Jurkat, Clone E6-1 (cell line): ENCODE results near the gene MAP2K5.

ENCODE experiments used
- DNase-seq: peaks from one replicate; pipeline ENCODE4 v3.0.0-alpha.2; 2011; ENCODE audit warnings: low read depth, low spot score
- H3K4me3 ChIP-seq: 2 replicates; pipeline ENCODE4 v1.5.1; 2011; ENCODE audit warnings: mild to moderate bottlenecking, low read length, control low read depth, moderate library complexity

The MAP2K5 gene

DNA sequence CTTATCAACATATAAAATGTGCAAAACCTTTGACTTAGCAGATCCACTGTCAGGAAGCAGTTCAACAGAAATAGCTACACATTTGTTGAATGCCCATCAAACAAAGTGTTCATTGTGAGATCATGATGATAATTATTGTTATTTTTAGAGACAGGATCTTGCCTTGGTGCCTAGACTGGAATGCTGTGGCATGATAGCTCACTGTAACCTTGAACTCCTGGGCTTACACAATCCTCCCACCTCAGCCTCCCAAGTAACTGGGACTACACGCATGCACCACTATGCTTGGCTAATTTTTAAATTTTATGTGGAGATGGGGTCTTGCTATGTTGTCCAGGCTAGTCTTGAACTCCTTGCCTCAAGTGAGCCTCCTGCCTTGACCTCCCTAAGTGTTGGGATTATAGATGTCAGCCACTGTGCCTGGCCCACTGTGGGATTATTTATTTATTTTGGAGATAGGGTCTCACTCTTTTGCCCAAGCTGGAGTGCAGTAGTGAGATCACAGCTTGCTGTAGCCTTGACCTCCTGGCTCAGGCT, 8.8 kb downstream of the MAP2K5 start:
- DNase-seq, result no peak
- no peak overlapping the region for H3K4me3 ChIP-seq

DNA sequence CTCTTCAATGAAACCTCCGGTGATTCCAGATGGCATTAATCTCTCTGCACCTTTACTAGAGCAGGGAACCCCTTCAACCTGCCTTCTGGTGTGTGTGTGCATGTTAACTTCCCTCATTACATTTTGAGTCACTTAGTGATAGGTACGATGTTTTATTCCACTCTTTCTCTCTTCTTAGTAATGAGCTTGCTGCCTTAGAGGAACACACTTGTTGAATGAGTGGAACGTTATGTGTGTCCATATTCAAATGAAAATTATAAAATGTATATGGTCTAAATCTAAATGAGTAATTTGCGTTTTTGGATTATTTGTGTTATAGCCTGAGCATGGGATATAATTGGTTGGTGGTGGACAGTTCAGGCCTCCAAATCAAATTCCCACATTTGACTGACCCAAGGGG, 12.1 kb downstream of the MAP2K5 start:
- DNase-seq, result no peak
- H3K4me3 ChIP-seq, result no peak overlapping the region

DNA sequence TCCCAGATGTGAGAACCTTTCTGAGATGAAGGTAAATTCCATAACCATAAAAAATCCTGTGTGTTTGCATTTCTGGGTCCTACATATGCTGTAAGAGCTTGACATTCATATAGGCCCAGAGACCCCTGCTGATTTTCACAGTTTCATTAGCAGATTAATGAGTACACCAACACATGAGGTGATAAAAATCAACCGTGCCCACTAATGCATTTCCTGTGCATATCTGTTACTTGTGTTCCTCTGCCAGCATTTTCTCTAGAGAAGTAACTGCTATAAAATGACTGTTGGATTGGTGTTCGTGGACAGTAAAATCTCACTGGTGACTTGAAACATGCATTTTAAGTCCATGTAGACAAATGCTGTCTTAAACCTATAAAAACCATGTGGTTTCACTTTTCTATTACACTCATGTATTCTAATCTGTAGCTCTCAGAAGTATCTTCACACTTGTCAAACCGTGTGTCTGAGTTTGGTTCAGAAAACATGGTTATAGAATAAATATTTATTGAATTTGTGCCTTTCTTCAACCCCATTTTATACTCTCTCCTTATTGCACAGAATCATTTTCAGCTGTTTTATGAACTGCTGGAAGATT, 14.6 kb downstream of the MAP2K5 start:
- no peak overlapping the region for H3K4me3 ChIP-seq
- no peak for DNase-seq

DNA sequence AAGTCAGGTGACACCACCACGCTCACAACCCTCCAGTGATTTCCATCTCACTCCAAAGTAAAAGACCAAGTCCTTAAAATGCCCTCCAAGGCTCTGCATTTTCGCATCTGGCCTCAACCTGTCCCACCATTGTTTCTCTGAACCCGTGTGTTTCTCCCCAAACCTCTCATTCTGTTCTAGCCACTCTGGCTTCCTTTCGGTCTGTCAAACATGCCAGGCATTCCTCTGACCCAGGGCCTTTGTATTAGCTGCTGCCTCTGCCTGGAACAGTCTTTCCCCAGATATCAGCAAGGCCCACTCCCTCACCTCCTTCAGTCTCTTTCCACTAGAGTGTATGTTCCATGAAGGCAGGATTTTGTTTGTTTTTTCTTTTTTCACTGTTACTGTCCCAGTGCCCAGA, 16.0 kb downstream of the MAP2K5 start:
- no peak for DNase-seq
- no peak overlapping the region for H3K4me3 ChIP-seq

DNA sequence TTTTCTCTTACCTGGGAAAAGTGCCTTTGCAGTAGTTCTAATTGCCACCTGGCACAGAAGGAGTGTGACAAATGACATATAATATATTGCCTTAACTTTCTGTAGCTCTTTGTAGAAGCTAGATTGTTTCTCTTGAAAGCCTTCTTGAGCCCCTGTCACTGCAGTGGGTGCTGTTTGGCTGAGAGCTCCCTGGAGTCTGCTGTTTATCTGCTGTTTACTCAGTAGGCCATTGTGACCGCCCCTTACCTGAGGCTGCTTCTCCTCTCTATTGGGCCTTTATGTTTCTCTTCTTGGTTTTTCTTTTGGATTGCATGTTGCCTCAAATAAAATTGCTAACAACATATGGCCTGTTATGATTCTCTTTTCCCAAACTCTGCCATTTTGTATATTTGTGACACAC, 16.7 kb downstream of the MAP2K5 start:
- H3K4me3 ChIP-seq, result no peak overlapping the region
- DNase-seq, result no peak

DNA sequence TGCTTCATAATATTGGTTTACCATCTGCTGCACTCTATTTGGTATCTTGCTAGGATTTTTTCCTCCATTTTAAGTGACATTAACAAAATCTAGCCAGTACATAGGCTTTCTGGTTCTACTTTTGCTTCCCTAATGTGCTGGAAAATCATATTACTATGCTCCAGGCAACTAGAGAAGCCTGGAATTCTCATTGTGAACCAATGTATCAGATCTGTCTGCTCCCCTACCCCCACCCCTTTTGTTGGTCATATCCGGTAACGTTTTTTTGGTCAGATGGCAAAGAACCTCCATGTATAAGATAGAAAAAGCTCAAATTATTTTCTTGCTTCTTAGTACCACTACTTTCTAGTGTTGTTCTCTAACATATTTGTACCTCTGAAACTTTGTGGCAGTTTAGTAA, 17.1 kb downstream of the MAP2K5 start:
- DNase-seq, result no peak
- no peak overlapping the region for H3K4me3 ChIP-seq

DNA sequence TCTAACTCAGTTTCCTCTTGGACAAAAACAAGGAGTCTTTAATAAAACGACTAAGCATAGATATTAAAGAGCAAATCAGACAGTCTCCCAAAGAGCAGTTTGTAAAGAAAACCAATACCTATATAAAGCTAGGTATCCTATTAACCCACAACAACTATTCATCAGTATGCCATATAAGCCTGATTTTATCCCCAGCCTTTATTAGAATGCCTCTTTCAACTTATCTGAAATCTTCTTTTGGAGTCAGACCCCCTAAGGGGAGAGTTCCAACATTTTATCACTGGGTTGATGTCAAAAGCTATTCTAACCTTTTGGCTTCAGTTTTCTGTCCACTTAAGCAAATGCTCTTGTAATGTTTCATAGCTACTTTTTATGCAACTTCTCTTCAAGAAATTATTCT, 17.8 kb downstream of the MAP2K5 start:
- H3K4me3 ChIP-seq, result no peak overlapping the region
- no peak for DNase-seq

DNA sequence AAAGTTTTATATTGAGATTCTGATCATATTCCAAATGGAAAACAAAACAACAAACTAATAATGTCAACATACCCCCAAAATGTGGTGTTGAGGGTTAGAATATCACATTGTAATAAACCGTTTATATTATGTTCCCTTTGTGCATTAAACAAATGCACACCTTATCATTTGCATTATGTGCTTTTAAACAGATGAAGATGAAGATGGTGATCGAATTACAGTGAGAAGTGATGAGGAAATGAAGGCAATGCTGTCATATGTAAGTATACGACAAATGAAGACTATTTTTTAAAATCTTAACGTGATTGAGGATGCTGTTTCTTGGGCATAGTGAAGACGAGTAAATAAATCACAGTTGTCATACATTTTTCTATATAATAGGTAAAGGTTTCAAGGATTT, 20.6 kb downstream of the MAP2K5 start:
- no peak for DNase-seq
- no peak overlapping the region for H3K4me3 ChIP-seq

DNA sequence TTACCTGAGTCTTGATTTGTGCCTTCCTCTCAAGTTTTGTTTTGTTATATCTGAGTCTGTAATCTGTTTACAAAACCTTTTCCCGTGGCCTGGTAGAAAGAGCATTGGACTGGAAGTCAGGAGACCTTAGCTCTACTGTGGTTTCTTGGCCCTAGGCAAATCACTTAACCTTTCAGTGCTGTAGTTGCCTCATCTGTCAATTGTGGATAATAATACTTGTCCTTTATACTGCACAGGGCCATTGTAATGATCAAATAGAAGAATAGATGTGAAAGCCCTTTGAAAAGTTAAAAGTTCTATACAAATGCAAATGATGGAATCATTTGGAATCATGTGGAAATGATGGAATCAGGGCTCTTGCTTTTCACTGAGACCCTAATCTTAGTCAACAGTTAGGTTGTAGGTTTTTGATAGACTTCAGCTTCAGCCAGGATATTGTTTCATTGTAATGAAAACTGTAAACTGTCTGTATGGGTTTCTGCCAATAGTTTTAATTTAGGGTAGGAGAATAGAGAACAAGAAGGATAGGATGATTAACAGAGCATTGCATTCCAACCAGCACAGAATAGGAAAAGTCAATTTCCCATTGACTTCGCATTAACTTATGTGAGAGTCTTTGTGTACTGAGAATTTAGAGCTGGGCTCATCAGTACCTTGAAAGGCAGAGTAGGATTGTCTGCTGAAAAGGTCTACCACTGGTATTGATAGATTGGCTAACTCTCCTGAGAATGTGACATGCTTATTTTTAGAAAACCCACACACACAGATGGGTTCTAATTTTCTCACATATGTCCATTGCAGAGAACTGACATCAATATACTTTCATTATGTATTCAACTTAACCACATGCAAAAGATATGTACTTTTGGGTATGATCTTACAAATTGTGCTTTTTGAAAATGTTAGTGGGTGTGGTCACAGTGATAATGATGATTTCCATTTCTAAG, 21.8 kb downstream of the MAP2K5 start:
- no peak overlapping the region for H3K4me3 ChIP-seq
- DNase-seq, result no peak

DNA sequence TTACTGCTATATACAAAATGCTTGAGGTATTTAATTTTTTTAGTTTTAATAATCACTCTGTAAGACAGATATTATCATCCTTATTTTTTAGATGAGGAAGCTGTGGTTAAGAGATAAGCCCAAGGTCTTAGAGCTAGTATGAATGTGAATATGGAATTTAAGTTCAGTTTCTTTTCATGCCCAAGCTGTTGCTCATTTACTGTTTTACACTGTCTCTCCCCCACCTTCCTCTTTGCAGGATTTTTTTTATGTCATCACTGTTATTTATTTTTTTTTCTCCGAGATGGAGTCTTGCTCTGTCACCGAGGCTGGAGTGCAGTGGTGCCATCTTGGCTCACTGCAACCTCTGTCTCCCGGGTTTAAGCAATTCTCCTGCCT, 22.5 kb downstream of the MAP2K5 start:
- H3K4me3 ChIP-seq, result no peak overlapping the region
- peak; percentile 52 for DNase-seq

DNA sequence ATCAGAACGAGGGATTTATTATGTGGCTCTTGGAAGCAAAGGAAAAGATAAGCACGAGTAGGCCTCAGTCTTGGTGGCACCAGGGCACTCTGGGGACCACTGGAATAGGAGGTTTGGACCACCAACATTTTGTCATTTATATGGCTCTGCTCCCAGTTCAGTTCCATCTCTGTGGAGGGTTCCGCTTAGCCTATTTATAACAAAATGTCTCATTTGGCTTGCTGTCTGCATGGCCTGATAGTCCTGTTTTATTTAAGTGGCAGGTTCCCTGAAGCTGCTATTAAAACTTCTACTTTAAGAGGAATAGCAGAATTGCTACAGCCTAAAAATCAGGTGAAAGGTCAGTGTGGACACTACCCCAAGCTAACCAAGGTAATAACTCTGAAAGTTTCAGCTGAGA, 27.2 kb downstream of the MAP2K5 start:
- no peak for DNase-seq

DNA sequence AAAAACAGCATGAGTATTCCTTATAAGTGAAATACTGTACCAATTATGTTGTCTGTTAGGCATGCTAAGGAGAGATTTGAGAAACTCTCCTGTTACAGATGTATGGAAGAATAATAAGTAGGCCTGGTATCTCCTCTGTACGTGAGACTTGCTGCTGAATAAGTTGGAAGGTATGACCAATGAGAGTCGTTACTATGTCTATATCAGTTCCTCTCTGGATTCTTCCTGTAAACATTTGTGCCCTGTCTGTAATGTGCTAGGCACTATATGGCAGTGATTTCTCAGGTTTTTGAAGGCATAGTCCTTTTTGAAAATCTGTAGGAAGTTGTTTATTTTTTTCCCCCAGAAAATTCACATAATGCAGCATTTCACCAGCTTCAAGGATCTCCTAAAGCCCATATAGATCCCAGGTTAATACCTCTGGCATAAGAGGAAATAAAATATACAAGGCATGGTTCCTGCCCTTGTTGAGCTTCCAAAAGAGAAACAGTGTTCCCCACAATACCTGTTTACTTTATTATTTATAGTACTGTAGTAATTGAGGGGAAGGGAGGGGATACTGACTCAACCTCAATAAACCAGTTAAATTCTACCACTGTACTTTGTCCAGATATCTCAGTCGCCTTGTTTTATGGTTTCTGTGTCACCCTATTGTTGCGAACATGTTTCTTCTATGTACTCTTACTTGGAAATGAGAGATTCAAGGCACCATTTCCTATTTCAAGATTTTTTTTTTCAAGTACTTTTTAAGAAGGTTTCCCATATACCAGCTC, 28.6 kb downstream of the MAP2K5 start:
- H3K4me3 ChIP-seq, result no peak overlapping the region
- DNase-seq, result no peak

More for the DNA sequence above, 27.2 kb downstream of the MAP2K5 start:
- H3K4me3 ChIP-seq, result no peak overlapping the region

DNA sequence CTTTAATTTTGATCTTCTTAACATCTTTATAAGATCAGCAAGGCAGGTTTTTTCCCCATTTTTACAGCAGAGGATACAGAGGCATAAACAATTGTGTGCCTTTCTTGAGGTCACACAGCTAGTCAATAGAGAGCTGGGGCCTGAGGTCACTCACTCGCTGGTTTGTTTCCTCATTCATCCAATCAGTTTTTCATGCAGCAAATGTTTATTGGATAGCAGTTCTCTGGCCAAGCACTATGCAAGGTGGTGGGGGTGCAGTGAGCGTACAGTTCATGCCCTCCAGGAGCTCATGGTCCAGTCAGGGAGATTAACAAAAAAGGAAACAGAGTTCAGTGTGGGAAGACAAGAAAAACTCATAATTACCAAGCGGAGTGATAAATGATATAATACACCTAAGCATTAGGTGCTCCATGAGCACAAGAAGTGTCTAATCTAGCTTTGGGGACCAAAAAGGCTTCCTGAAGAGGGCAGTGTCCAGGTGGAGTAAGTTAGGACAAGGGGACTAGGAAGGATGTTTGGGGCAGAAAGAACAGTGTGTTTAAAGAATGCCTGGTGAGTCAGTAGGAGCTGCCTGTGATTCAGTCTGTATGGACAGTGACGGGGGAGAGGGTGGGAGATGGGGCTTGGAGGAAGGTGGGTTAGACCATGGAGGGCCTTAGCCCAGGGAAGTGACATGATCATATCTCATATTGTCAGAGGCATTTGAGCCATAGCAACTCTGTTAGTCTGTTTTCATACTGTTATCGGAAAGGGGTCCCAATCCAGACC, 29.3 kb downstream of the MAP2K5 start:
- DNase-seq, result no peak
- no peak overlapping the region for H3K4me3 ChIP-seq

DNA sequence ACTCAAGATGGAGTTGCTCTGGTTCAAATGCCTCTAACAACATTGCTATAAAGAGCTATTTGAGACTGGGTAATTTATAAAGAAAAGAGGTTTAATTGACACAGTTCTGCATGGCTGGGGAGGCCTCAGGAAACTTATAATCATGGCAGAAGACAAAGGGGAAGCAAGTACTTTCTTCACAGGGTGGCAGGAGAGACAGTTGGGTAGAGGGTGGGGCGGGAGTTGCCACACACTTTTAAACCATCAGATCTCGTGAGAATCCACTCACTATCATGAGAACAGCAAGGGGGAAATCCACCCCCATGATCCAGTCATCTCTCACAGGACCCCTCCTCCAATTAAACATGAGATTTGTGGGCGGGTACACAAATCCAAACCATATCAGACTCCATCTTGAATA, 30.7 kb downstream of the MAP2K5 start:
- DNase-seq, result no peak
- H3K4me3 ChIP-seq, result no peak overlapping the region

DNA sequence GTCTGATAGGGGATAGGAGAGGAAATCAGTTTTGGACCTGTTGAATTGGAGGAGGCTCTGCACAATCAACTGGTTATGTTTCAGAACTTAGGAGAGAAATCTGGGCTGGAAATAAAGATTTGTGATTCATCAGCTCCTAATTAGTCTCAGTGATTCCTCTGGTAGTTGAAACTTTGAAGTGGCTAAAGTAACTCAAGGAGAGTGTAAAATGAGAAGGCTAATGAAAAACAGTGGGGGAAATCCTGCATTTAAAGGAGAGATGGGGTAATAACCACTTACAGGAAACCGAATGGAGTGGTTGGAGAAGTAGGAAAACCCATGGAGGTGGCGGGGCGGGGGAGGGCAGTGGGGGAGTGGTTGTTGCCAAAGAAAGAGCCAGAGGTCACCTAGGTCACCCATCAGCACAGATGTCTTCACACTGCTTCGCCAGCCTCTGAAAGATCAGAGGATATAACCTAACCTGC, 32.6 kb downstream of the MAP2K5 start:
- H3K4me3 ChIP-seq, result no peak overlapping the region
- DNase-seq, result no peak

DNA sequence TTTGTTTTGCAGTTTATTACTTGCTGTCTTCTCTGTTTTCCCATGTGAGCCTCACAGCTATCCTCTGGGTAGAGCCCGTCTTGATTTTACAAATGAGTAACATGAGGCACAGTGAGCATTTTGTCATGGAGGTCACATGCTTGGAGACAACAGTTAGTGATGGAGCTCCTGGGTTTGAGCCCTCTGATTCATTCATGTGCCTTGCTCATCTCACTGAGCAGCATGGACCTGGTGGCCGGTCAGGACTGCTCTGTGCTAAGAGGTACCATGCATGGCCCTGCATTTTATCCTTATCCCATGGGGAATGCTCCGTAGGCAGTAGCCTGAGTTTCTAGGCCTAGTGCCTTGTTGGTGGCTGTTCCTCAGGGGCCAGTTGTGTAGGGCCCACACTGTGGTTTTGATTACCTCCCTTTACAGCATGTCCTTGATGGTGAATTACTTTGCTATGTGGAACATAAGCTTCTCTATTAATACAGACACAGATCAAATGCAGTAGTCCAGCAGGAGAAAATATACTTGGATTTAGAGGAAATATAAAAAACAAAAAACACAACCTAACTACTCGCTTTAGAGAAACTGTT, 35.6 kb downstream of the MAP2K5 start:
- no peak for DNase-seq
- H3K4me3 ChIP-seq, result no peak overlapping the region

DNA sequence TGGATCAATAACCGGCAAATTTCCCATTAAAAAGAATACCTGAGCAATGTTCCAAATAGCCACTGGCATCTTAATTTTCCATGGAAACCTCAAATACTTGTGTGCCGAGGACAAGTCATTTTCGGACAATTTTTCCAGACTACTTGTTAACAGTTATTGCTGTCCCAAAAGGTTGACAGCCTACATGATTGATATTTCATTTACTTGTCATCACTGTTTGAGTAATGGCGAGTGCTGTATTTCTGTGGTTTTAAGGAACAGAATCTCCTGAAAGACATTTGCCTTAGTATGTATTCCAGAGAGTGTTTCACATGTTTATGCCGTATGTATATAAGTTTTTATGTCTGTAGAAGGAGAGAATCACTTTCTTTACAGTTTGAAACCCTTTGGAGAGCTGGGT, 36.7 kb downstream of the MAP2K5 start:
- DNase-seq, result no peak
- H3K4me3 ChIP-seq, result no peak overlapping the region

DNA sequence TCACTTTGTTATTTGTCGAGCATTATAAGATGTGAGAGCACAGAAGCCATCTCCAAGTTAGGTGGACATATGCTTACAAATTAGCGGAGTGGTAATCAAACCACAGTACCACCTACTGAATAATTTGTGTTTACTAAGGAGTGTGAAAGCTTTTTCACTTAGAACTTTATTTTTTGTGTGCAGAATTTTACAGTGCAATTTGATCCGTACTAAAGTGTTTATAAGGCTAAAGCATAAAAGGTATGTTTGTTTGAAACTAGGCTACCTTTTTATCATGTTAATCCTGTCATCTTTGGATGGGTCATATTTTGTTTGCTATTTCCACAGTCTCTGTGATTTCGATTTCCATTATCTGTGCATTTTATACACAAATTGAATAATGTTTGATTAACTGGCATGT, 37.5 kb downstream of the MAP2K5 start:
- no peak overlapping the region for H3K4me3 ChIP-seq
- DNase-seq, result no peak

DNA sequence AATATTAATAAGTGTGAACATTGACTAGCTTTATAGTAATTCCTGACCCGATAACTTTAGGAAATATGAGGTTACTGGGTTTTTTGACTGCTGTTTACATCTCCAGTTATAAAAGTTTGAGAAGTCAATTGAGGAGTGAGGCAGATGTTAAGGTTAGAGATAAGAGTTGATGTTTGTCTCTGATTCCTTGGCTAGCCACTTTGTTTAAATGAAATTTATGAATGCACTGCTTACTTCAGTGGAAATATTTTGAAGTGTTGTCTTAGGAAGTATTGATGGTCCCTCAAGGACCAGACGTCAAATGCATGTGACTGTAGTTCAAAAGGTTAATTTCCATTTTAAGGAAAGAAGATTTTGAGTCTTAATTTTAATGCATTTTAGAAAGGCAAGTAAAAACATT, 41.7 kb downstream of the MAP2K5 start:
- DNase-seq, result no peak
- no peak overlapping the region for H3K4me3 ChIP-seq
